GM23338 (cell line): ENCODE data around the gene THADA. TPM values are rescaled to one million over a fixed set of nuclear protein-coding genes. Genes with fewer than 3 reads are reported as not detected.

Experiments
- ATAC-seq: fragments of 200-7000 bp; cut with Tn5 transposase; 3 replicates; pipeline ENCODE4 v1.9.1; 2020
- DNase-seq: peaks from one replicate; pipeline ENCODE4 v3.0.0-alpha.2; 2015; ENCODE audit warnings: low spot score
- H2AFZ ChIP-seq: fragments of 200-600 bp; sonication (generic); 2 replicates; pipeline ENCODE4 v1.8.0; 2016; ENCODE audit warnings: antibody characterized with exemption, mild to moderate bottlenecking, moderate library complexity
- H3F3A ChIP-seq: fragments of 200-600 bp; sonication (generic); replicated peaks from 2 replicates; pipeline ENCODE4 v1.8.0; 2017; ENCODE audit warnings: antibody characterized with exemption, mixed run types, low read depth
- H3K27ac ChIP-seq: fragments of 200-600 bp; sonication (generic); 2 replicates; pipeline ENCODE4 v1.6.1; 2016; ENCODE audit warnings: low read depth
- H3K27me3 ChIP-seq: fragments of 200-600 bp; sonication (generic); 2 replicates; pipeline ENCODE4 v1.8.0; 2016; ENCODE audit warnings: mild to moderate bottlenecking, mixed run types, moderate library complexity; ENCODE audit not compliant: insufficient read depth
- H3K36me3 ChIP-seq: fragments of 200-600 bp; sonication (generic); 2 replicates; pipeline ENCODE4 v1.8.0; 2016; ENCODE audit warnings: mild to moderate bottlenecking; ENCODE audit not compliant: insufficient read depth
- H3K4me1 ChIP-seq: fragments of 200-600 bp; sonication (generic); 2 replicates; pipeline ENCODE4 v1.8.0; 2016; ENCODE audit warnings: mild to moderate bottlenecking, moderate library complexity; ENCODE audit not compliant: insufficient read depth
- H3K4me2 ChIP-seq: fragments of 200-600 bp; sonication (generic); 2 replicates; pipeline ENCODE4 v1.7.1; 2017; ENCODE audit warnings: mixed run types
- H3K4me3 ChIP-seq: fragments of 200-600 bp; sonication (generic); 2 replicates; pipeline ENCODE4 v1.6.1; 2016; ENCODE audit warnings: mixed run types
- H3K79me2 ChIP-seq: fragments of 200-600 bp; sonication (generic); replicated peaks from 2 replicates; pipeline ENCODE4 v1.8.0; 2017; ENCODE audit warnings: mild to moderate bottlenecking; ENCODE audit not compliant: insufficient read depth
- H3K9me2 ChIP-seq: fragments of 200-600 bp; sonication (generic); 2 replicates; pipeline ENCODE4 v1.8.0; 2017; ENCODE audit not compliant: insufficient read depth
- H4K20me1 ChIP-seq: fragments of 200-600 bp; sonication (generic); replicated peaks from 2 replicates; pipeline ENCODE4 v1.8.0; 2017; ENCODE audit warnings: mild to moderate bottlenecking; ENCODE audit not compliant: insufficient read depth
- H3K27ac Mint-ChIP-seq: 2 replicates; pipeline ENCODE4 v1.8.0; 2020; ENCODE audit warnings: inconsistent platforms, mild to moderate bottlenecking, moderate library complexity, mixed read lengths
- H3K27me3 Mint-ChIP-seq: 3 replicates; pipeline ENCODE4 v1.8.0; 2022; ENCODE audit warnings: low read depth, mild to moderate bottlenecking, moderate library complexity, mixed read lengths, inconsistent platforms; ENCODE audit not compliant: insufficient read depth, poor library complexity
- H3K36me3 Mint-ChIP-seq: 3 replicates; pipeline ENCODE4 v1.8.0; 2021; ENCODE audit warnings: low read depth, mild to moderate bottlenecking, inconsistent platforms, moderate library complexity, mixed read lengths
- H3K4me1 Mint-ChIP-seq: 3 replicates; pipeline ENCODE4 v1.8.0; 2020; ENCODE audit warnings: mild to moderate bottlenecking, inconsistent platforms, mixed read lengths
- H3K4me3 Mint-ChIP-seq: 3 replicates; pipeline ENCODE4 v1.8.0; 2021; ENCODE audit warnings: moderate library complexity, mild to moderate bottlenecking, inconsistent platforms, mixed read lengths
- H3K9me3 Mint-ChIP-seq: 3 replicates; pipeline ENCODE4 v1.8.0; 2020; ENCODE audit warnings: moderate library complexity, mild to moderate bottlenecking, inconsistent platforms, mixed read lengths
- CREB1 ChIP-seq: fragments of 250-450 bp; sonication (Bioruptor Pico); IDR thresholded peaks from 2 replicates; pipeline ENCODE4 v1.5.0; 2020; ENCODE audit warnings: low read depth, mild to moderate bottlenecking, moderate library complexity
- EZH2 ChIP-seq: fragments of 200-600 bp; sonication (generic); IDR thresholded peaks from one replicate; pipeline ENCODE4 v1.8.0; 2017; ENCODE audit warnings: antibody characterized with exemption, mild to moderate bottlenecking, low read depth; ENCODE audit not compliant: unreplicated experiment
- EZH2phosphoT487 ChIP-seq: fragments of 200-600 bp; sonication (generic); IDR thresholded peaks from one replicate; pipeline ENCODE4 v1.8.1; 2018; ENCODE audit warnings: antibody characterized with exemption; ENCODE audit not compliant: unreplicated experiment
- JUNB ChIP-seq: IDR thresholded peaks from one replicate; pipeline ENCODE4 v1.6.1; 2016; ENCODE audit warnings: antibody characterized with exemption; ENCODE audit not compliant: unreplicated experiment
- STAT1 ChIP-seq: IDR thresholded peaks from one replicate; pipeline ENCODE4 v1.6.1; 2016; ENCODE audit warnings: antibody characterized with exemption; ENCODE audit not compliant: unreplicated experiment
- ZNF114 ChIP-seq: fragments of 250-450 bp; sonication (Bioruptor Pico); IDR thresholded peaks from 2 replicates; pipeline ENCODE4 v1.5.0; 2020; ENCODE audit warnings: mild to moderate bottlenecking, moderate library complexity
- ZNF331 ChIP-seq: fragments of 250-450 bp; sonication (Bioruptor Pico); IDR thresholded peaks from 2 replicates; pipeline ENCODE4 v1.5.0; 2020; ENCODE audit warnings: low read depth, mild to moderate bottlenecking, moderate library complexity
- polyA plus RNA-seq: library from polyadenylated mRNA; unstranded; fragments of >200 nt; fragmentation: Nextera tagmentation; extraction: Ambion mirVana; gene quantifications from 2 replicates; pipeline ENCODE4 v1.2.1, GENCODE V29; 2016
- total RNA-seq: library from RNA; depleted of rRNA; stranded (reverse); fragments of >200 nt; shearing (Covaris generic); gene quantifications from 2 replicates; pipeline ENCODE4 v1.2.3, GENCODE V29; 2014
- TF ChIP-seq, protein P1 (sequence below): fragments of 250-450 bp; sonication (Bioruptor Pico); IDR thresholded peaks from 2 replicates; pipeline ENCODE4 v1.5.0; 2020; ENCODE audit warnings: mild to moderate bottlenecking, moderate library complexity
- TF ChIP-seq, protein P2 (sequence below), 2 experiments: fragments of 200-600 bp in 1 of 2; sonication (generic) in 1 of 2; conservative IDR thresholded peaks; 2 replicates each; pipeline versions ENCODE4 v1.5.1 to v1.6.1; 2016 to 2017; ENCODE audit warnings: antibody characterized with exemption in 2 of 2, low read depth in 2 of 2, mild to moderate bottlenecking in 2 of 2, moderate library complexity in 1 of 2
- TF ChIP-seq, protein P3 (sequence below): IDR thresholded peaks from 2 replicates; pipeline ENCODE4 v1.6.1; 2016; ENCODE audit warnings: antibody characterized with exemption
- TF ChIP-seq, protein P4 (sequence below): IDR thresholded peaks from one replicate; pipeline ENCODE4 v1.6.1; 2018; ENCODE audit warnings: antibody characterized with exemption; ENCODE audit not compliant: unreplicated experiment

The THADA gene
- total and polyA plus RNA-seq, 2 experiments from 2014 or later = 17.0 to 30.7 TPM

DNA sequence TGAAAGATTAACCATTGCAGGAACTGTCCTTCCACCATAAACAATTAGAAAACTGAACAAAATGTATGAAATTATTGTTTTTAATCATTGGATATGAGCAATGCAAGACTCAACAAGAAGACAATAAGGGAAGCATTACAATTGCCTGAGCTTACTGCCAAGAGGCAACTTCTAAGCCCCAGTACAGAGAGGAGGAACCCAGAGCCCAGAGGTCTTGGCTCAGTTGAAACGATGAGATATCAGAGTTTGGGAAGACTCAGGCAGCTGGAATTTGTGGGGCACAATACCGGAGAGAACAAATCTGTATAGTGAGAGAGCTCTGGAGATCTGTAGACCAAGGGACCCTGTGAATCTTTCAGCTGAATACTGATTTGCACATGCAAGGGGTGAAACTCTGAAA is 288.8 kb downstream of the THADA start:
- ATAC-seq (no peak), DNase-seq (no peak)
- H3K9me3 Mint-ChIP-seq = no peaks in the 10 kb centered on the region
- Histone ChIP-seq H3K4me2 (no peak overlapping the region), H4K20me1 (no peaks in the 10 kb centered on the region), H3K9me2 (0 out of 2 replicates have a peak, but pooled peaks cover 3% of the 10 kb centered on the region), H3K27me3 (no peaks in the 10 kb centered on the region), H3F3A (no peaks in the 10 kb centered on the region), H3K4me1 (no peaks in the 10 kb centered on the region), H3K36me3 (no peaks in the 10 kb centered on the region), H3K79me2 (no peaks in the 10 kb centered on the region), H3K27ac (no peak overlapping the region), H3K4me3 (no peak overlapping the region), H2AFZ (no peak overlapping the region)
- no peaks in the 10 kb centered on the region for H3K27me3 Mint-ChIP-seq
- H3K36me3 Mint-ChIP-seq = no peaks in the 10 kb centered on the region
- H3K27ac Mint-ChIP-seq = no peak overlapping the region
- peaks cover 7% of the 10 kb centered on the region; the same call in 2 of the 3 replicates for H3K4me1 Mint-ChIP-seq
- H3K4me3 Mint-ChIP-seq = no peak overlapping the region
- TF ChIP-seq, protein P1, sequence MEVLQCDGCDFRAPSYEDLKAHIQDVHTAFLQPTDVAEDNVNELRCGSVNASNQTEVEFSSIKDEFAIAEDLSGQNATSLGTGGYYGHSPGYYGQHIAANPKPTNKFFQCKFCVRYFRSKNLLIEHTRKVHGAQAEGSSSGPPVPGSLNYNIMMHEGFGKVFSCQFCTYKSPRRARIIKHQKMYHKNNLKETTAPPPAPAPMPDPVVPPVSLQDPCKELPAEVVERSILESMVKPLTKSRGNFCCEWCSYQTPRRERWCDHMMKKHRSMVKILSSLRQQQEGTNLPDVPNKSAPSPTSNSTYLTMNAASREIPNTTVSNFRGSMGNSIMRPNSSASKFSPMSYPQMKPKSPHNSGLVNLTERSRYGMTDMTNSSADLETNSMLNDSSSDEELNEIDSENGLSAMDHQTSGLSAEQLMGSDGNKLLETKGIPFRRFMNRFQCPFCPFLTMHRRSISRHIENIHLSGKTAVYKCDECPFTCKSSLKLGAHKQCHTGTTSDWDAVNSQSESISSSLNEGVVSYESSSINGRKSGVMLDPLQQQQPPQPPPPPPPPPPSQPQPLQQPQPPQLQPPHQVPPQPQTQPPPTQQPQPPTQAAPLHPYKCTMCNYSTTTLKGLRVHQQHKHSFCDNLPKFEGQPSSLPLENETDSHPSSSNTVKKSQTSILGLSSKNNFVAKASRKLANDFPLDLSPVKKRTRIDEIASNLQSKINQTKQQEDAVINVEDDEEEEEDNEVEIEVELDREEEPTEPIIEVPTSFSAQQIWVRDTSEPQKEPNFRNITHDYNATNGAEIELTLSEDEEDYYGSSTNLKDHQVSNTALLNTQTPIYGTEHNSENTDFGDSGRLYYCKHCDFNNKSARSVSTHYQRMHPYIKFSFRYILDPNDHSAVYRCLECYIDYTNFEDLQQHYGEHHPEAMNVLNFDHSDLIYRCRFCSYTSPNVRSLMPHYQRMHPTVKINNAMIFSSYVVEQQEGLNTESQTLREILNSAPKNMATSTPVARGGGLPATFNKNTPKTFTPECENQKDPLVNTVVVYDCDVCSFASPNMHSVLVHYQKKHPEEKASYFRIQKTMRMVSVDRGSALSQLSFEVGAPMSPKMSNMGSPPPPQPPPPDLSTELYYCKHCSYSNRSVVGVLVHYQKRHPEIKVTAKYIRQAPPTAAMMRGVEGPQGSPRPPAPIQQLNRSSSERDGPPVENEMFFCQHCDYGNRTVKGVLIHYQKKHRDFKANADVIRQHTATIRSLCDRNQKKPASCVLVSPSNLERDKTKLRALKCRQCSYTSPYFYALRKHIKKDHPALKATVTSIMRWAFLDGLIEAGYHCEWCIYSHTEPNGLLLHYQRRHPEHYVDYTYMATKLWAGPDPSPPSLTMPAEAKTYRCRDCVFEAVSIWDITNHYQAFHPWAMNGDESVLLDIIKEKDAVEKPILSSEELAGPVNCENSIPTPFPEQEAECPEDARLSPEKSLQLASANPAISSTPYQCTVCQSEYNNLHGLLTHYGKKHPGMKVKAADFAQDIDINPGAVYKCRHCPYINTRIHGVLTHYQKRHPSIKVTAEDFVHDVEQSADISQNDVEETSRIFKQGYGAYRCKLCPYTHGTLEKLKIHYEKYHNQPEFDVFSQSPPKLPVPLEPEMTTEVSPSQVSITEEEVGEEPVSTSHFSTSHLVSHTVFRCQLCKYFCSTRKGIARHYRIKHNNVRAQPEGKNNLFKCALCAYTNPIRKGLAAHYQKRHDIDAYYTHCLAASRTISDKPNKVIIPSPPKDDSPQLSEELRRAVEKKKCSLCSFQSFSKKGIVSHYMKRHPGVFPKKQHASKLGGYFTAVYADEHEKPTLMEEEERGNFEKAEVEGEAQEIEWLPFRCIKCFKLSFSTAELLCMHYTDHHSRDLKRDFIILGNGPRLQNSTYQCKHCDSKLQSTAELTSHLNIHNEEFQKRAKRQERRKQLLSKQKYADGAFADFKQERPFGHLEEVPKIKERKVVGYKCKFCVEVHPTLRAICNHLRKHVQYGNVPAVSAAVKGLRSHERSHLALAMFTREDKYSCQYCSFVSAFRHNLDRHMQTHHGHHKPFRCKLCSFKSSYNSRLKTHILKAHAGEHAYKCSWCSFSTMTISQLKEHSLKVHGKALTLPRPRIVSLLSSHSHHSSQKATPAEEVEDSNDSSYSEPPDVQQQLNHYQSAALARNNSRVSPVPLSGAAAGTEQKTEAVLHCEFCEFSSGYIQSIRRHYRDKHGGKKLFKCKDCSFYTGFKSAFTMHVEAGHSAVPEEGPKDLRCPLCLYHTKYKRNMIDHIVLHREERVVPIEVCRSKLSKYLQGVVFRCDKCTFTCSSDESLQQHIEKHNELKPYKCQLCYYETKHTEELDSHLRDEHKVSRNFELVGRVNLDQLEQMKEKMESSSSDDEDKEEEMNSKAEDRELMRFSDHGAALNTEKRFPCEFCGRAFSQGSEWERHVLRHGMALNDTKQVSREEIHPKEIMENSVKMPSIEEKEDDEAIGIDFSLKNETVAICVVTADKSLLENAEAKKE (CRISPR knock-in tag) = no peak
- TF ChIP-seq EZH2 (no peak), ZNF114 (CRISPR knock-in tag) (no peak), STAT1 (no peak), JUNB (no peak), ZNF331 (CRISPR knock-in tag) (no peak), CREB1 (CRISPR knock-in tag) (no peak), EZH2phosphoT487 (no peak)
- TF ChIP-seq, protein P2, sequence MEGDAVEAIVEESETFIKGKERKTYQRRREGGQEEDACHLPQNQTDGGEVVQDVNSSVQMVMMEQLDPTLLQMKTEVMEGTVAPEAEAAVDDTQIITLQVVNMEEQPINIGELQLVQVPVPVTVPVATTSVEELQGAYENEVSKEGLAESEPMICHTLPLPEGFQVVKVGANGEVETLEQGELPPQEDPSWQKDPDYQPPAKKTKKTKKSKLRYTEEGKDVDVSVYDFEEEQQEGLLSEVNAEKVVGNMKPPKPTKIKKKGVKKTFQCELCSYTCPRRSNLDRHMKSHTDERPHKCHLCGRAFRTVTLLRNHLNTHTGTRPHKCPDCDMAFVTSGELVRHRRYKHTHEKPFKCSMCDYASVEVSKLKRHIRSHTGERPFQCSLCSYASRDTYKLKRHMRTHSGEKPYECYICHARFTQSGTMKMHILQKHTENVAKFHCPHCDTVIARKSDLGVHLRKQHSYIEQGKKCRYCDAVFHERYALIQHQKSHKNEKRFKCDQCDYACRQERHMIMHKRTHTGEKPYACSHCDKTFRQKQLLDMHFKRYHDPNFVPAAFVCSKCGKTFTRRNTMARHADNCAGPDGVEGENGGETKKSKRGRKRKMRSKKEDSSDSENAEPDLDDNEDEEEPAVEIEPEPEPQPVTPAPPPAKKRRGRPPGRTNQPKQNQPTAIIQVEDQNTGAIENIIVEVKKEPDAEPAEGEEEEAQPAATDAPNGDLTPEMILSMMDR (conservative IDR thresholded peaks at IDR 0.05; ENCODE audit: low read depth in 2 of 2) = no peak
- TF ChIP-seq, protein P3, sequence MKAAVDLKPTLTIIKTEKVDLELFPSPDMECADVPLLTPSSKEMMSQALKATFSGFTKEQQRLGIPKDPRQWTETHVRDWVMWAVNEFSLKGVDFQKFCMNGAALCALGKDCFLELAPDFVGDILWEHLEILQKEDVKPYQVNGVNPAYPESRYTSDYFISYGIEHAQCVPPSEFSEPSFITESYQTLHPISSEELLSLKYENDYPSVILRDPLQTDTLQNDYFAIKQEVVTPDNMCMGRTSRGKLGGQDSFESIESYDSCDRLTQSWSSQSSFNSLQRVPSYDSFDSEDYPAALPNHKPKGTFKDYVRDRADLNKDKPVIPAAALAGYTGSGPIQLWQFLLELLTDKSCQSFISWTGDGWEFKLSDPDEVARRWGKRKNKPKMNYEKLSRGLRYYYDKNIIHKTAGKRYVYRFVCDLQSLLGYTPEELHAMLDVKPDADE = no peak
- TF ChIP-seq, protein P4, sequence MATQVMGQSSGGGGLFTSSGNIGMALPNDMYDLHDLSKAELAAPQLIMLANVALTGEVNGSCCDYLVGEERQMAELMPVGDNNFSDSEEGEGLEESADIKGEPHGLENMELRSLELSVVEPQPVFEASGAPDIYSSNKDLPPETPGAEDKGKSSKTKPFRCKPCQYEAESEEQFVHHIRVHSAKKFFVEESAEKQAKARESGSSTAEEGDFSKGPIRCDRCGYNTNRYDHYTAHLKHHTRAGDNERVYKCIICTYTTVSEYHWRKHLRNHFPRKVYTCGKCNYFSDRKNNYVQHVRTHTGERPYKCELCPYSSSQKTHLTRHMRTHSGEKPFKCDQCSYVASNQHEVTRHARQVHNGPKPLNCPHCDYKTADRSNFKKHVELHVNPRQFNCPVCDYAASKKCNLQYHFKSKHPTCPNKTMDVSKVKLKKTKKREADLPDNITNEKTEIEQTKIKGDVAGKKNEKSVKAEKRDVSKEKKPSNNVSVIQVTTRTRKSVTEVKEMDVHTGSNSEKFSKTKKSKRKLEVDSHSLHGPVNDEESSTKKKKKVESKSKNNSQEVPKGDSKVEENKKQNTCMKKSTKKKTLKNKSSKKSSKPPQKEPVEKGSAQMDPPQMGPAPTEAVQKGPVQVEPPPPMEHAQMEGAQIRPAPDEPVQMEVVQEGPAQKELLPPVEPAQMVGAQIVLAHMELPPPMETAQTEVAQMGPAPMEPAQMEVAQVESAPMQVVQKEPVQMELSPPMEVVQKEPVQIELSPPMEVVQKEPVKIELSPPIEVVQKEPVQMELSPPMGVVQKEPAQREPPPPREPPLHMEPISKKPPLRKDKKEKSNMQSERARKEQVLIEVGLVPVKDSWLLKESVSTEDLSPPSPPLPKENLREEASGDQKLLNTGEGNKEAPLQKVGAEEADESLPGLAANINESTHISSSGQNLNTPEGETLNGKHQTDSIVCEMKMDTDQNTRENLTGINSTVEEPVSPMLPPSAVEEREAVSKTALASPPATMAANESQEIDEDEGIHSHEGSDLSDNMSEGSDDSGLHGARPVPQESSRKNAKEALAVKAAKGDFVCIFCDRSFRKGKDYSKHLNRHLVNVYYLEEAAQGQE = no peak
